A549 treated with dexamethasone at 1 μM for 4 hours (cell line): ENCODE measurements around the gene TBC1D4. TPM values are rescaled to one million over a fixed set of nuclear protein-coding genes. Genes with fewer than 3 reads are reported as not detected.

Source experiments
- total RNA-seq: library from RNA; stranded (reverse); fragments of 200-300 nt; extraction: Qiagen RNA extraction; gene quantifications from 5 replicates; pipeline ENCODE4 v1.2.3, GENCODE V29; 2022

TBC1D4 gene, protein sequence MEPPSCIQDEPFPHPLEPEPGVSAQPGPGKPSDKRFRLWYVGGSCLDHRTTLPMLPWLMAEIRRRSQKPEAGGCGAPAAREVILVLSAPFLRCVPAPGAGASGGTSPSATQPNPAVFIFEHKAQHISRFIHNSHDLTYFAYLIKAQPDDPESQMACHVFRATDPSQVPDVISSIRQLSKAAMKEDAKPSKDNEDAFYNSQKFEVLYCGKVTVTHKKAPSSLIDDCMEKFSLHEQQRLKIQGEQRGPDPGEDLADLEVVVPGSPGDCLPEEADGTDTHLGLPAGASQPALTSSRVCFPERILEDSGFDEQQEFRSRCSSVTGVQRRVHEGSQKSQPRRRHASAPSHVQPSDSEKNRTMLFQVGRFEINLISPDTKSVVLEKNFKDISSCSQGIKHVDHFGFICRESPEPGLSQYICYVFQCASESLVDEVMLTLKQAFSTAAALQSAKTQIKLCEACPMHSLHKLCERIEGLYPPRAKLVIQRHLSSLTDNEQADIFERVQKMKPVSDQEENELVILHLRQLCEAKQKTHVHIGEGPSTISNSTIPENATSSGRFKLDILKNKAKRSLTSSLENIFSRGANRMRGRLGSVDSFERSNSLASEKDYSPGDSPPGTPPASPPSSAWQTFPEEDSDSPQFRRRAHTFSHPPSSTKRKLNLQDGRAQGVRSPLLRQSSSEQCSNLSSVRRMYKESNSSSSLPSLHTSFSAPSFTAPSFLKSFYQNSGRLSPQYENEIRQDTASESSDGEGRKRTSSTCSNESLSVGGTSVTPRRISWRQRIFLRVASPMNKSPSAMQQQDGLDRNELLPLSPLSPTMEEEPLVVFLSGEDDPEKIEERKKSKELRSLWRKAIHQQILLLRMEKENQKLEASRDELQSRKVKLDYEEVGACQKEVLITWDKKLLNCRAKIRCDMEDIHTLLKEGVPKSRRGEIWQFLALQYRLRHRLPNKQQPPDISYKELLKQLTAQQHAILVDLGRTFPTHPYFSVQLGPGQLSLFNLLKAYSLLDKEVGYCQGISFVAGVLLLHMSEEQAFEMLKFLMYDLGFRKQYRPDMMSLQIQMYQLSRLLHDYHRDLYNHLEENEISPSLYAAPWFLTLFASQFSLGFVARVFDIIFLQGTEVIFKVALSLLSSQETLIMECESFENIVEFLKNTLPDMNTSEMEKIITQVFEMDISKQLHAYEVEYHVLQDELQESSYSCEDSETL (N-terminal part only)
- total RNA-seq, result 11.5 to 16.7 TPM (median 14.8 TPM) in 5 replicates

DNA sequence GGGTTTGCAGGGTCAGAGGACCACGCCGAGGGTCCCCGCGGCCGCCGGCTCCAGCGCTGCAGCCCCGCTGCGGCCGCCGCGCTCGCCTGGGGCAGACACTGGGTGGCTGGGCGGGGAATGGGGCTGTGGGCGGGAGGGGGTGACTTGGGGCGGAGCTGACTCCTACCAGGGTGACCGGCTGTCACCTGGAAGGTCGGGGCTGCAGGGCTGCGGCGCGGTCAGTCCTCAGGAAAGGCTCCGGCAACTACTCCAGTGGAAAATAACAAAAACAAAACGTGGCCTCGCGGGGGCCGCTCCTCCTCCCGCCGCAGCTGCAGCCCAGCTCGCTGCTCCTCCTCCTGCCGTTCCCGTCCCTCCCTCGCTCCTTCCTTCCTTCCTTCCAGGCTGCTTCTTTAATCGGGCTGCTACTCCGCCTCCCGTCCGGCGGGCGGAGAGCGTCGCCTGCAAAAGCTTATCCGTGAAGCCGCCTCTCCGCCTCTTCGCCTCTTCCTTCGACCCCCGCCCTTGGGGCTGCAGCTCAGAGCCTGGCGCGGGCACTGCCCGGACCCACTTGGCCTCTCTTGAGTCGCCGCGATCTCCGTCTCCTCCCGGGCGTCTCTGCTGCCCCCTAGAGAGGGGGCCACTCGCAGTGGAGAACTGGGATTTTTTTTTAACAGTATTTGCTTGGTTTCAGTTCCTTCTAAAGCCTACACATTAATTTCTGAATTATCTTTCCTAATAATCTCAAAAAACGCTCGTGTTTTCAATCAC, at the start of gene TBC1D4:
TBC1D4 (minus strand) TSS at position 100 of the 750 bp plus-strand sequence. CDS start 402 bp downstream, outside the sequence.

Other genes starting within 250 kb of the TBC1D4 start
- gene COMMD6, start 55.7 kb upstream of the TBC1D4 start, total RNA-seq, result 117 to 135 TPM (median 122 TPM) in 5 replicates
- 41.5 to 50.8 TPM (median 49.0 TPM) in 5 replicates for gene UCHL3, start 67.6 kb upstream of the TBC1D4 start, total RNA-seq
- 36.7 to 58.8 TPM (median 43.8 TPM) in 5 replicates for gene LMO7, start 154.2 kb upstream of the TBC1D4 start, total RNA-seq